Type B pancreatic cell (in vitro differentiated cells): ENCODE measurements around the gene PRLH. TPM values are rescaled to one million over a fixed set of nuclear protein-coding genes. Genes with fewer than 3 reads are reported as not detected.

Experiments
- DNase-seq: peaks from one replicate; pipeline ENCODE4 v3.0.0; 2021; ENCODE audit warnings: mixed read lengths; ENCODE audit not compliant: unreplicated experiment; ENCODE audit errors: extremely low spot score
- H3K27ac Mint-ChIP-seq: 2 replicates; pipeline ENCODE4 v1.8.0; 2021; ENCODE audit warnings: mild to moderate bottlenecking, mixed read lengths
- H3K27me3 Mint-ChIP-seq: 2 replicates; pipeline ENCODE4 v1.8.0; 2021; ENCODE audit warnings: mixed read lengths
- H3K36me3 Mint-ChIP-seq: 2 replicates; pipeline ENCODE4 v1.8.0; 2021; ENCODE audit warnings: mixed read lengths
- H3K4me1 Mint-ChIP-seq: one replicate; pipeline ENCODE4 v1.8.0; 2021; ENCODE audit warnings: mixed read lengths; ENCODE audit not compliant: unreplicated experiment
- H3K4me3 Mint-ChIP-seq: 2 replicates; pipeline ENCODE4 v1.8.0; 2021; ENCODE audit warnings: mild to moderate bottlenecking, mixed read lengths
- H3K9me3 Mint-ChIP-seq: 2 replicates; pipeline ENCODE4 v1.8.0; 2021; ENCODE audit warnings: mixed read lengths
- CTCF ChIP-seq: fragments of 200-600 bp; sonication (generic); conservative IDR thresholded peaks from 2 replicates; pipeline ENCODE4 v1.5.0; 2021; ENCODE audit warnings: antibody characterized with exemption, mild to moderate bottlenecking
- total RNA-seq: library from RNA; stranded (reverse); gene quantifications from 2 replicates; pipeline ENCODE4 v1.2.1, GENCODE V29; 2021; ENCODE audit warnings: low replicate concordance

Gene PRLH
- total RNA-seq, 1 donor from 2014 or later = not detected

- TF ChIP-seq CTCF = no peak
- DNase-seq = no peak
- Mint-ChIP-seq H3K36me3 (no peaks in the 10 kb centered on the region), H3K27me3 (no peaks in the 10 kb centered on the region), H3K27ac (no peak overlapping the region), H3K9me3 (no peaks in the 10 kb centered on the region), H3K4me3 (no peak overlapping the region), H3K4me1 (peaks cover 10% of the 10 kb centered on the region)
Measured at GRCh38 chr2:237574894-237575868, 8.8 kb downstream of the PRLH start.

GRCh38 chr2:237575869-237576862, 9.8 kb downstream of the PRLH start:
- H3K36me3 Mint-ChIP-seq = no peaks in the 10 kb centered on the region
- TF ChIP-seq CTCF = no peak
- H3K4me1 Mint-ChIP-seq = peaks cover 10% of the 10 kb centered on the region
- H3K4me3 Mint-ChIP-seq = no peak overlapping the region
- no peak overlapping the region for H3K27ac Mint-ChIP-seq
- no peaks in the 10 kb centered on the region for H3K9me3 Mint-ChIP-seq
- H3K27me3 Mint-ChIP-seq = no peaks in the 10 kb centered on the region
- no peak for DNase-seq

- H3K4me3 Mint-ChIP-seq = no peak overlapping the region
- H3K27me3 Mint-ChIP-seq = no peaks in the 10 kb centered on the region
- H3K9me3 Mint-ChIP-seq = no peaks in the 10 kb centered on the region
- no peaks in the 10 kb centered on the region for H3K36me3 Mint-ChIP-seq
- DNase-seq = no peak
- H3K4me1 Mint-ChIP-seq = peaks cover 6% of the 10 kb centered on the region
- TF ChIP-seq CTCF = no peak
- peak overlapping the region; percentile 4 for H3K27ac Mint-ChIP-seq
Measured at GRCh38 chr2:237576974-237577373, 10.6 kb downstream of the PRLH start.

- H3K9me3 Mint-ChIP-seq = no peaks in the 10 kb centered on the region
- H3K27me3 Mint-ChIP-seq = no peaks in the 10 kb centered on the region
- no peak overlapping the region for H3K27ac Mint-ChIP-seq
- no peak for DNase-seq
- no peak overlapping the region for H3K4me3 Mint-ChIP-seq
- H3K4me1 Mint-ChIP-seq = peaks cover 2% of the 10 kb centered on the region
- TF ChIP-seq CTCF = no peak
- H3K36me3 Mint-ChIP-seq = no peaks in the 10 kb centered on the region
Measured at GRCh38 chr2:237577458-237577857, 11.1 kb downstream of the PRLH start.

GRCh38 chr2:237577956-237578870, 11.8 kb downstream of the PRLH start:
- DNase-seq = no peak
- Mint-ChIP-seq H3K36me3 (no peaks in the 10 kb centered on the region), H3K4me1 (no peaks in the 10 kb centered on the region), H3K27me3 (no peaks in the 10 kb centered on the region), H3K27ac (no peak overlapping the region), H3K4me3 (no peak overlapping the region), H3K9me3 (no peaks in the 10 kb centered on the region)
- TF ChIP-seq CTCF = no peak
